ENCODE data around the gene REM2.

Gene REM2

GRCh38 chr14:22864979-22865378 lies 18.0 kb upstream of the REM2 start:
- Histone ChIP-seq H3K14ac (ENCODE audit: low read length) (no peak overlapping the region), H2AFZ (ENCODE audit: insufficient read depth, low read length, poor library complexity) (no peak overlapping the region), H3K4ac (ENCODE audit: low read depth, low read length) (no peak overlapping the region), H3K79me1 (ENCODE audit: low read length) (no peaks in the 10 kb centered on the region), H3K4me2 (ENCODE audit: low read length) (no peak overlapping the region), H4K8ac (ENCODE audit: low read depth, low read length) (no peak overlapping the region), H4K91ac (ENCODE audit: low read depth, low read length) (no peak overlapping the region), H3K27me3 (ENCODE audit: insufficient read depth, low read length) (no peaks in the 10 kb centered on the region), H3K9me3 (ENCODE audit: insufficient read depth, low read depth, low read length) (no peaks in the 10 kb centered on the region), H3K36me3 (ENCODE audit: control insufficient read depth in 1 of 2, insufficient read depth in 2 of 2, low read length in 2 of 2) (no peaks in the 10 kb centered on the region), H2AK5ac (ENCODE audit: low read length) (no peak overlapping the region), H3K18ac (ENCODE audit: low read length) (no peak overlapping the region), H2BK5ac (ENCODE audit: low read depth, low read length, poor library complexity) (no peak overlapping the region), H3K9ac (ENCODE audit: low read length) (no peak overlapping the region), H3K27ac (ENCODE audit: low read depth, low read length) (no peak overlapping the region), H3K79me2 (ENCODE audit: control insufficient read depth, insufficient read depth, low read length, poor library complexity) (no peaks in the 10 kb centered on the region), H3K4me1 (ENCODE audit: control insufficient read depth in 1 of 2, insufficient read depth in 2 of 2, low read length in 2 of 2) (no peaks in the 10 kb centered on the region), H2BK120ac (ENCODE audit: insufficient read depth, low read length, poor library complexity) (no peak overlapping the region), H3K23ac (ENCODE audit: low read length) (no peak overlapping the region), H2BK12ac (ENCODE audit: low read length) (no peak overlapping the region), H3K4me3 (ENCODE audit: low read depth, low read length) (no peak overlapping the region), H4K12ac (ENCODE audit: low read depth, low read length) (no peak overlapping the region)
- DNase-seq, result no peak
- WGBS (ENCODE audit: extremely low coverage, insufficient coverage, insufficient read length), result no CpG with 5 or more reads among the region's 4 CpGs

- no peak overlapping the region for H3K4me2 ChIP-seq (ENCODE audit: low read length)
- H3K4me3 ChIP-seq (ENCODE audit: low read depth, low read length), result no peak overlapping the region
Observed at GRCh38 chr14:22865424-22866405, 17.3 kb upstream of the REM2 start.

GRCh38 chr14:22866874-22867273 lies 16.1 kb upstream of the REM2 start:
- H3K4me2 ChIP-seq (ENCODE audit: low read length), result no peak overlapping the region
- H3K18ac ChIP-seq (ENCODE audit: low read length), result no peak overlapping the region
- H3K4me3 ChIP-seq (ENCODE audit: low read depth, low read length), result no peak overlapping the region
- H3K14ac ChIP-seq (ENCODE audit: low read length), result no peak overlapping the region
- no peak overlapping the region for H2AFZ ChIP-seq (ENCODE audit: insufficient read depth, low read length, poor library complexity)
- WGBS (ENCODE audit: extremely low coverage, insufficient coverage, insufficient read length), result no CpG with 5 or more reads among the region's 5 CpGs
- H3K36me3 ChIP-seq (ENCODE audit: control insufficient read depth in 1 of 2, insufficient read depth in 2 of 2, low read length in 2 of 2), result no peaks in the 10 kb centered on the region
- H3K9me3 ChIP-seq (ENCODE audit: insufficient read depth, low read depth, low read length), result no peaks in the 10 kb centered on the region
- H3K27ac ChIP-seq (ENCODE audit: low read depth, low read length), result no peak overlapping the region
- H3K9ac ChIP-seq (ENCODE audit: low read length), result no peak overlapping the region
- no peak overlapping the region for H4K91ac ChIP-seq (ENCODE audit: low read depth, low read length)
- no peak overlapping the region for H4K8ac ChIP-seq (ENCODE audit: low read depth, low read length)
- H3K4me1 ChIP-seq (ENCODE audit: control insufficient read depth in 1 of 2, insufficient read depth in 2 of 2, low read length in 2 of 2), result no peaks in the 10 kb centered on the region
- DNase-seq, result no peak
- no peak overlapping the region for H3K4ac ChIP-seq (ENCODE audit: low read depth, low read length)
- H2BK5ac ChIP-seq (ENCODE audit: low read depth, low read length, poor library complexity), result no peak overlapping the region
- H3K23ac ChIP-seq (ENCODE audit: low read length), result no peak overlapping the region
- no peak overlapping the region for H2BK120ac ChIP-seq (ENCODE audit: insufficient read depth, low read length, poor library complexity)
- peaks cover 5% of the 10 kb centered on the region for H3K79me1 ChIP-seq (ENCODE audit: low read length)
- H3K27me3 ChIP-seq (ENCODE audit: insufficient read depth, low read length), result no peaks in the 10 kb centered on the region
- no peak overlapping the region for H2AK5ac ChIP-seq (ENCODE audit: low read length)
- no peak overlapping the region for H2BK12ac ChIP-seq (ENCODE audit: low read length)
- no peak overlapping the region for H4K12ac ChIP-seq (ENCODE audit: low read depth, low read length)
- peaks cover 3% of the 10 kb centered on the region for H3K79me2 ChIP-seq (ENCODE audit: control insufficient read depth, insufficient read depth, low read length, poor library complexity)

More at GRCh38 chr14:22865424-22866405, 17.3 kb upstream of the REM2 start:
- no peaks in the 10 kb centered on the region for H3K27me3 ChIP-seq (ENCODE audit: insufficient read depth, low read length)
- no peaks in the 10 kb centered on the region for H3K79me2 ChIP-seq (ENCODE audit: control insufficient read depth, insufficient read depth, low read length, poor library complexity)
- no peaks in the 10 kb centered on the region for H3K4me1 ChIP-seq (ENCODE audit: control insufficient read depth in 1 of 2, insufficient read depth in 2 of 2, low read length in 2 of 2)
- no peak overlapping the region for H2BK12ac ChIP-seq (ENCODE audit: low read length)
- WGBS (ENCODE audit: extremely low coverage, insufficient coverage, insufficient read length), result no CpG with 5 or more reads among the region's 6 CpGs
- H2BK5ac ChIP-seq (ENCODE audit: low read depth, low read length, poor library complexity), result no peak overlapping the region
- no peak for DNase-seq
- H3K79me1 ChIP-seq (ENCODE audit: low read length), result no peaks in the 10 kb centered on the region
- no peak overlapping the region for H2BK120ac ChIP-seq (ENCODE audit: insufficient read depth, low read length, poor library complexity)
- no peak overlapping the region for H2AK5ac ChIP-seq (ENCODE audit: low read length)
- no peak overlapping the region for H4K91ac ChIP-seq (ENCODE audit: low read depth, low read length)
- no peak overlapping the region for H4K8ac ChIP-seq (ENCODE audit: low read depth, low read length)
- no peak overlapping the region for H2AFZ ChIP-seq (ENCODE audit: insufficient read depth, low read length, poor library complexity)
- no peak overlapping the region for H3K18ac ChIP-seq (ENCODE audit: low read length)
- no peaks in the 10 kb centered on the region for H3K36me3 ChIP-seq (ENCODE audit: control insufficient read depth in 1 of 2, insufficient read depth in 2 of 2, low read length in 2 of 2)
- H3K9me3 ChIP-seq (ENCODE audit: insufficient read depth, low read depth, low read length), result no peaks in the 10 kb centered on the region
- no peak overlapping the region for H3K23ac ChIP-seq (ENCODE audit: low read length)
- H3K14ac ChIP-seq (ENCODE audit: low read length), result no peak overlapping the region
- no peak overlapping the region for H4K12ac ChIP-seq (ENCODE audit: low read depth, low read length)
- H3K9ac ChIP-seq (ENCODE audit: low read length), result no peak overlapping the region
- H3K4ac ChIP-seq (ENCODE audit: low read depth, low read length), result no peak overlapping the region
- H3K27ac ChIP-seq (ENCODE audit: low read depth, low read length), result no peak overlapping the region

GRCh38 chr14:22870811-22871223 lies 12.2 kb upstream of the REM2 start:
- Histone ChIP-seq H2AK5ac (ENCODE audit: low read length) (no peak overlapping the region), H3K14ac (ENCODE audit: low read length) (no peak overlapping the region)

More at GRCh38 chr14:22870811-22871223, 12.2 kb upstream of the REM2 start:
- Histone ChIP-seq H3K4me3 (ENCODE audit: low read depth, low read length) (no peak overlapping the region), H3K79me1 (ENCODE audit: low read length) (peaks cover 11% of the 10 kb centered on the region), H3K36me3 (ENCODE audit: control insufficient read depth in 1 of 2, insufficient read depth in 2 of 2, low read length in 2 of 2) (peaks cover 17 to 19% of the 10 kb centered on the region in 2 experiments), H2BK12ac (ENCODE audit: low read length) (no peak overlapping the region), H3K23ac (ENCODE audit: low read length) (no peak overlapping the region), H3K4me1 (ENCODE audit: control insufficient read depth in 1 of 2, insufficient read depth in 2 of 2, low read length in 2 of 2) (peaks cover 4 to 5% of the 10 kb centered on the region in 2 experiments), H4K12ac (ENCODE audit: low read depth, low read length) (no peak overlapping the region), H3K9ac (ENCODE audit: low read length) (no peak overlapping the region), H2BK5ac (ENCODE audit: low read depth, low read length, poor library complexity) (no peak overlapping the region), H2BK120ac (ENCODE audit: insufficient read depth, low read length, poor library complexity) (no peak overlapping the region), H2AFZ (ENCODE audit: insufficient read depth, low read length, poor library complexity) (no peak overlapping the region), H4K8ac (ENCODE audit: low read depth, low read length) (no peak overlapping the region), H3K4ac (ENCODE audit: low read depth, low read length) (no peak overlapping the region), H3K9me3 (ENCODE audit: insufficient read depth, low read depth, low read length) (peaks cover 2% of the 10 kb centered on the region), H4K91ac (ENCODE audit: low read depth, low read length) (no peak overlapping the region), H3K4me2 (ENCODE audit: low read length) (peak overlapping the region; percentile 97), H3K27ac (ENCODE audit: low read depth, low read length) (peak overlapping the region; percentile 97), H3K18ac (ENCODE audit: low read length) (no peak overlapping the region), H3K79me2 (ENCODE audit: control insufficient read depth, insufficient read depth, low read length, poor library complexity) (peaks cover 7% of the 10 kb centered on the region), H3K27me3 (ENCODE audit: insufficient read depth, low read length) (no peaks in the 10 kb centered on the region)
- no peak for DNase-seq
- no CpG with 5 or more reads among the region's 1 CpG for WGBS (ENCODE audit: extremely low coverage, insufficient coverage, insufficient read length)
